H1 (cell line): ENCODE data around the gene MCC. TPM values are rescaled to one million over a fixed set of nuclear protein-coding genes. Genes with fewer than 3 reads are reported as not detected.

Source experiments
- CTCF ChIA-PET: fragments of 300-600 bp; sonication (Branson Sonifier 250); formaldehyde crosslinking; loops from one replicate; lab custom pipeline; 2021; ENCODE audit not compliant: partially characterized antibody; lab: Charles Lee
- POLR2A ChIA-PET: fragments of 300-600 bp; sonication (Branson Sonifier 250); formaldehyde crosslinking; loops from one replicate; lab custom pipeline; 2021; ENCODE audit warnings: inconsistent platforms; ENCODE audit not compliant: partially characterized antibody; lab: Charles Lee
- DNase-seq, 2 experiments: peaks; one replicate each; pipeline versions ENCODE4 v3.0.0 to v3.0.0-alpha.2; 2010 to 2022; ENCODE audit warnings: low spot score in 2 of 2, low read depth in 1 of 2, mixed read lengths in 1 of 2
- FAIRE-seq: peaks from 2 replicates; lab custom pipeline; 2011; peaks lifted over from hg19 to GRCh38; lab: Jason Lieb, UNC
- H2AFZ ChIP-seq: 2 replicates; pipeline ENCODE4 v1.8.1; 2012; ENCODE audit warnings: low read length, inconsistent platforms
- H2AK5ac ChIP-seq: 2 replicates; pipeline ENCODE4 v1.6.1; 2013; ENCODE audit warnings: low read depth, low read length
- H2BK120ac ChIP-seq: replicated peaks from 2 replicates; pipeline ENCODE3; 2013; ENCODE audit warnings: low read depth, low read length, inconsistent platforms
- H2BK12ac ChIP-seq: 2 replicates; pipeline ENCODE4 v1.6.1; 2013; ENCODE audit warnings: low read depth, low read length
- H2BK15ac ChIP-seq: 2 replicates; pipeline ENCODE4 v1.6.1; 2013; ENCODE audit warnings: low read length
- H2BK20ac ChIP-seq: 2 replicates; pipeline ENCODE4 v1.6.1; 2013; ENCODE audit warnings: low read length
- H2BK5ac ChIP-seq: 2 replicates; pipeline ENCODE4 v1.6.1; 2013; ENCODE audit warnings: low read depth, low read length
- H3K14ac ChIP-seq: 2 replicates; pipeline ENCODE4 v1.6.1; 2013; ENCODE audit warnings: inconsistent platforms; ENCODE audit not compliant: insufficient read length
- H3K18ac ChIP-seq: 2 replicates; pipeline ENCODE4 v1.6.1; 2013; ENCODE audit warnings: low read length; ENCODE audit errors: extremely low read depth
- H3K23ac ChIP-seq: 2 replicates; pipeline ENCODE4 v1.6.1; 2013; ENCODE audit warnings: inconsistent platforms; ENCODE audit not compliant: insufficient read length
- H3K23me2 ChIP-seq: 2 replicates; pipeline ENCODE4 v1.6.1; 2013; ENCODE audit warnings: low read depth, low read length
- H3K27ac ChIP-seq: 2 replicates; pipeline ENCODE4 v1.6.1; 2011; ENCODE audit warnings: low read depth, low read length, inconsistent platforms
- H3K27me3 ChIP-seq, 4 experiments: replicated peaks in 1 of 4; 1 replicate in 1 of 4; 2 replicates in 3 of 4; pipeline versions ENCODE4 v1.6.1 to v1.8.1; 2011 to 2013; ENCODE audit warnings: low read length in 3 of 4, mild to moderate bottlenecking in 3 of 4, inconsistent platforms in 2 of 4, mixed read lengths in 2 of 4, moderate library complexity in 1 of 4; ENCODE audit not compliant: control insufficient read depth in 3 of 4, insufficient read depth in 3 of 4; ENCODE audit errors: extremely low read depth in 1 of 4
- H3K36me3 ChIP-seq, 4 experiments: 2 replicates each; pipeline versions ENCODE4 v1.6.1 to v1.8.1; 2011 to 2013; ENCODE audit warnings: mild to moderate bottlenecking in 4 of 4, low read length in 3 of 4, moderate library complexity in 2 of 4, control low read depth in 1 of 4, inconsistent platforms in 1 of 4; ENCODE audit not compliant: insufficient read depth in 4 of 4, control insufficient read depth in 2 of 4
- H3K4ac ChIP-seq: replicated peaks from 2 replicates; pipeline ENCODE3; 2013; ENCODE audit warnings: low read length, low read depth, mixed read lengths, inconsistent platforms; ENCODE audit not compliant: insufficient read length
- H3K4me1 ChIP-seq, 4 experiments: replicated peaks in 1 of 4; 1 replicate in 1 of 4; 2 replicates in 3 of 4; pipeline versions ENCODE4 v1.6.1 to v1.8.1; 2011 to 2013; ENCODE audit warnings: low read length in 3 of 4, inconsistent platforms in 2 of 4, mixed read lengths in 1 of 4; ENCODE audit not compliant: insufficient read depth in 4 of 4, control insufficient read depth in 3 of 4
- H3K4me2 ChIP-seq, 2 experiments: 2 replicates each; pipeline versions ENCODE4 v1.6.1 to v1.8.1; 2011 to 2013; ENCODE audit warnings: low read depth in 2 of 2, low read length in 2 of 2, control low read depth in 1 of 2, inconsistent platforms in 1 of 2, mild to moderate bottlenecking in 1 of 2; ENCODE audit not compliant: insufficient read depth in 1 of 2
- H3K4me3 ChIP-seq, 4 experiments: fragments of 200-600, 300-600 bp in 1 of 4; sonication (generic), shearing (Covaris generic), sonication (Bioruptor Twin) in 1 of 4; 2 replicates each; pipeline versions ENCODE4 v1.5.1 to v1.8.1; 2011 to 2016; ENCODE audit warnings: low read length in 4 of 4, low read depth in 3 of 4, control low read depth in 2 of 4, inconsistent platforms in 2 of 4, mild to moderate bottlenecking in 2 of 4, mixed read lengths in 1 of 4, moderate library complexity in 1 of 4; ENCODE audit not compliant: insufficient read depth in 2 of 4; ENCODE audit errors: extremely low read depth in 1 of 4
- H3K56ac ChIP-seq: replicated peaks from 2 replicates; pipeline ENCODE3; 2013; ENCODE audit warnings: low read depth, mild to moderate bottlenecking, mixed read lengths, low read length, inconsistent platforms; ENCODE audit not compliant: insufficient read length
- H3K79me1 ChIP-seq: 2 replicates; pipeline ENCODE4 v1.6.1; 2013; ENCODE audit warnings: low read depth, low read length, control low read depth
- H3K79me2 ChIP-seq, 2 experiments: 2 replicates each; pipeline versions ENCODE4 v1.6.1 to v1.8.1; 2012 to 2013; ENCODE audit warnings: low read length in 2 of 2, mild to moderate bottlenecking in 2 of 2, inconsistent platforms in 1 of 2; ENCODE audit not compliant: insufficient read depth in 2 of 2, control insufficient read depth in 1 of 2
- H3K9ac ChIP-seq, 4 experiments: replicated peaks in 1 of 4; 1 replicate in 1 of 4; 2 replicates in 3 of 4; pipeline versions ENCODE4 v1.6.1 to v1.8.1; 2011 to 2013; ENCODE audit warnings: low read depth in 3 of 4, low read length in 3 of 4, control low read depth in 2 of 4, mild to moderate bottlenecking in 2 of 4, moderate library complexity in 2 of 4, inconsistent platforms in 1 of 4; ENCODE audit errors: extremely low read depth in 1 of 4
- H3K9me3 ChIP-seq, 2 experiments: 2 replicates each; pipeline versions ENCODE4 v1.6.1 to v1.8.1; 2012 to 2013; ENCODE audit warnings: mild to moderate bottlenecking in 2 of 2, moderate library complexity in 2 of 2, control low read depth in 1 of 2, inconsistent platforms in 1 of 2, low read depth in 1 of 2, low read length in 1 of 2, mixed read lengths in 1 of 2; ENCODE audit not compliant: insufficient read depth in 2 of 2
- H4K20me1 ChIP-seq, 2 experiments: replicated peaks in 1 of 2; 2 replicates each; pipeline versions ENCODE3 to v1.8.1; 2011 to 2013; ENCODE audit warnings: inconsistent platforms in 2 of 2, low read length in 2 of 2, mild to moderate bottlenecking in 1 of 2; ENCODE audit not compliant: insufficient read depth in 2 of 2, control insufficient read depth in 1 of 2
- H4K5ac ChIP-seq: 2 replicates; pipeline ENCODE4 v1.6.1; 2013; ENCODE audit warnings: low read length, low read depth, mixed read lengths, inconsistent platforms; ENCODE audit not compliant: insufficient read length
- H4K8ac ChIP-seq: 2 replicates; pipeline ENCODE4 v1.8.0; 2013; ENCODE audit warnings: mild to moderate bottlenecking, moderate library complexity, low read length, inconsistent platforms; ENCODE audit not compliant: insufficient read depth; ENCODE audit errors: extremely low read depth
- H4K91ac ChIP-seq: replicated peaks from 2 replicates; pipeline ENCODE3; 2013; ENCODE audit warnings: low read length, mixed read lengths, inconsistent platforms; ENCODE audit not compliant: insufficient read length
- JUN ChIP-seq: IDR thresholded peaks from 2 replicates; pipeline ENCODE4 v1.6.1; 2011; ENCODE audit warnings: low read depth, mild to moderate bottlenecking, improper control_type of control experiment, low read length
- NANOG ChIP-seq: IDR thresholded peaks from 2 replicates; pipeline ENCODE4 v1.6.1; 2011; ENCODE audit warnings: low read length, low read depth, mild to moderate bottlenecking, inconsistent platforms; ENCODE audit not compliant: insufficient read depth, poor library complexity, severe bottlenecking
- WGBS, 2 experiments: shearing (Covaris generic) in 1 of 2; methylation state at CpG; one replicate each; pipeline versions ENCODE4 v1.1.6 to v1.1.7; 2013 to 2015; ENCODE audit warnings: low lambda C conversion rate in 2 of 2, mixed read lengths in 2 of 2, inconsistent platforms in 1 of 2, low coverage in 1 of 2, missing lambda C conversion rate in 1 of 2; ENCODE audit not compliant: insufficient replicate concordance in 2 of 2, insufficient coverage in 1 of 2, insufficient read length in 1 of 2; ENCODE audit errors: extremely low coverage in 1 of 2, missing lambda C conversion rate in 1 of 2; 5-methylcytosine and 5-hydroxymethylcytosine counted together
- polyA plus RNA-seq, 7 experiments: library from polyadenylated mRNA; depleted of rRNA in 3 of 7; stranded (reverse) in 5 of 7; unstranded in 2 of 7; fragments of >200 nt in 5 of 7; fragments of 200-250 nt in 2 of 7; gene quantifications; 1 replicate in 5 of 7; 2 replicates in 1 of 7; 4 replicates in 1 of 7; pipeline versions ENCODE4 v1.2.1 to v1.2.3, GENCODE V29; 2011 to 2013; ENCODE audit warnings: missing spikeins in 2 of 7, mixed read lengths in 2 of 7
- total RNA-seq: library from RNA; stranded (reverse); fragmentation: NEBNext Ultra II Directional; extraction: Animal tissue kit (Norgen Biotek cat#: 25700); gene quantifications from 2 replicates; pipeline ENCODE4 v1.2.1, GENCODE V29; 2021
- TF ChIP-seq, protein P1 (sequence below): IDR thresholded peaks from 2 replicates; pipeline ENCODE4 v1.6.1; 2012; ENCODE audit warnings: low read length, inconsistent platforms

Gene MCC
- total and polyA plus RNA-seq, 2 of the 8 experiments (the other 6 are each of a cell fraction or from before 2014, with no cell fraction given) = 2.6 to 18.3 TPM

DNA sequence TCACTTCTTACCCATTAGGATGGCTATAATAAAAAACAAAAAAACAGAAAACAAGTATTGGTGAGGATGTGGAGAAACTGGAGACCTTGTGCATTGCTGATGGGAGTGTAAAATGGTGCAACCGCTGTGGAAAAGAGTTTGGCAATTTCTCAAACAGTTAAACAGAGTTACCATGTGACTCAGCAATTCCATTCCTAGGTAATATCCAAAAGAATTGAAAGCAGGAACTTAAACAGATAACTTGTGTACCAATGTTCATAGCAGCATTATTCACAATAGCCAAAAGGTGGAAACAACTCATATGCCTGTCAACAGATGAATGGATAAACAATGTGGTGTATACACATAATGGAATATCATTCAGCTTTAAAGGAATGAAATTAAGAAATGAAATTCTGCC lies 482.8 kb downstream of the MCC start:
- CTCF ChIA-PET = interaction anchor here (0.6 to 0.7 kb wide), 2 partner anchors 9 to 102 kb away, joined by 3 read pairs; no protein-coding TSS in a partner anchor
- Histone ChIP-seq H3K36me3 (peaks cover 5 to 82% (median 32%) of the 10 kb centered on the region in 4 experiments), H3K4me3 (no peak overlapping the region), H4K91ac (no peak overlapping the region), H2AFZ (no peak overlapping the region), H3K14ac (no peak overlapping the region), H3K23ac (no peak overlapping the region), H3K9me3 (no peaks in the 10 kb centered on the region), H2AK5ac (no peak overlapping the region), H3K79me2 (0 out of 4 replicates have a peak, but pooled peaks cover 0 to 1% of the 10 kb centered on the region in 2 experiments), H3K23me2 (no peaks in the 10 kb centered on the region), H4K5ac (no peak overlapping the region), H3K9ac (no peak overlapping the region), H2BK15ac (no peak overlapping the region), H3K18ac (no peak overlapping the region), H3K27me3 (no peaks in the 10 kb centered on the region), H2BK12ac (no peak overlapping the region), H2BK120ac (no peak overlapping the region), H3K56ac (no peak overlapping the region), H3K4ac (no peak overlapping the region), H4K8ac (no peak overlapping the region), H2BK5ac (no peak overlapping the region), H4K20me1 (peaks cover 0 to 4% of the 10 kb centered on the region in 2 experiments), H3K27ac (no peak overlapping the region), H2BK20ac (no peak overlapping the region), H3K79me1 (no peaks in the 10 kb centered on the region), H3K4me1 (no peaks in the 10 kb centered on the region), H3K4me2 (no peak overlapping the region)
- 95% methylated on average over 1 of the region's 1 CpG; no CpG with 5 or more reads in 1 of the 2 experiments for WGBS, 2 experiments
- FAIRE-seq (no peak), DNase-seq (no peak)
- no peak for TF ChIP-seq JUN
- no peak for TF ChIP-seq NANOG
- TF ChIP-seq, protein P1, sequence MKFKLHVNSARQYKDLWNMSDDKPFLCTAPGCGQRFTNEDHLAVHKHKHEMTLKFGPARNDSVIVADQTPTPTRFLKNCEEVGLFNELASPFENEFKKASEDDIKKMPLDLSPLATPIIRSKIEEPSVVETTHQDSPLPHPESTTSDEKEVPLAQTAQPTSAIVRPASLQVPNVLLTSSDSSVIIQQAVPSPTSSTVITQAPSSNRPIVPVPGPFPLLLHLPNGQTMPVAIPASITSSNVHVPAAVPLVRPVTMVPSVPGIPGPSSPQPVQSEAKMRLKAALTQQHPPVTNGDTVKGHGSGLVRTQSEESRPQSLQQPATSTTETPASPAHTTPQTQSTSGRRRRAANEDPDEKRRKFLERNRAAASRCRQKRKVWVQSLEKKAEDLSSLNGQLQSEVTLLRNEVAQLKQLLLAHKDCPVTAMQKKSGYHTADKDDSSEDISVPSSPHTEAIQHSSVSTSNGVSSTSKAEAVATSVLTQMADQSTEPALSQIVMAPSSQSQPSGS = no peak
- POLR2A ChIA-PET = no interaction called here
